Daoy (cell line): ENCODE measurements around the gene ANXA10. TPM values are rescaled to one million over a fixed set of nuclear protein-coding genes. Genes with fewer than 3 reads are reported as not detected.

Experiments
- total RNA-seq: library from RNA; depleted of rRNA; stranded (reverse); fragments of >200 nt; shearing (Covaris generic); gene quantifications from 2 replicates; pipeline ENCODE4 v1.2.3, GENCODE V29; 2014; rRNA removed

Gene ANXA10
- total RNA-seq, 1 experiment from 2014 or later: 4.3 TPM

Other genes with a start within 250 kb of the ANXA10 start
- gene DDX60, start 226.2 kb downstream of the ANXA10 start, total RNA-seq: 9.3 and 10.4 TPM in 2 replicates